Loucy (cell line): ENCODE results near the gene COL8A1.

ENCODE experiments used
- EZH2phosphoT487 ChIP-seq: fragments of 200-600 bp; IDR thresholded peaks from 2 replicates; pipeline ENCODE4 v1.6.1; 2018; ENCODE audit warnings: antibody characterized with exemption, mild to moderate bottlenecking, moderate library complexity, borderline replicate concordance
- TF ChIP-seq, protein P1 (sequence below): fragments of 200-600 bp; sonication (generic); conservative IDR thresholded peaks from 2 replicates; pipeline ENCODE4 v1.5.1; 2014; ENCODE audit warnings: mild to moderate bottlenecking, antibody characterized with exemption, low read length

DNA sequence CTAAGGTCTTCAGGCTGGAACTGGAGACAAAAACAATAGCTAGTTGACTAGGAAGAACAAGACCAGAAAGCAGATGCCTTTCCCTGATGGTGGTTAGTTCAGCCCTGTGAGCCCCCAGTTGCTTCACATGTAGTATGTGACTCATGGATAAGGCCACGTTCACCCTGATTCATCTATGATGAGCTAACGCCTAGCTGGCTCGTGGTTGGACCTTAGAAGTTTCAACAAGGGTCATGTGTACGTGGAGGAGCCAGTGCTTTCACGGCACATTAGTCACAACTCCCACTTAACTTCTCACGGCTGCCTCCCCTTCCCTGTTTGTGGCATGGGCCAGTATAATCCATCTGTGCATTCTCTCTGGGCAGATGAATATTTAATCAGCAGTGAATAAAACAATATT lies 20.6 kb downstream of the COL8A1 start:
- TF ChIP-seq, protein P1, sequence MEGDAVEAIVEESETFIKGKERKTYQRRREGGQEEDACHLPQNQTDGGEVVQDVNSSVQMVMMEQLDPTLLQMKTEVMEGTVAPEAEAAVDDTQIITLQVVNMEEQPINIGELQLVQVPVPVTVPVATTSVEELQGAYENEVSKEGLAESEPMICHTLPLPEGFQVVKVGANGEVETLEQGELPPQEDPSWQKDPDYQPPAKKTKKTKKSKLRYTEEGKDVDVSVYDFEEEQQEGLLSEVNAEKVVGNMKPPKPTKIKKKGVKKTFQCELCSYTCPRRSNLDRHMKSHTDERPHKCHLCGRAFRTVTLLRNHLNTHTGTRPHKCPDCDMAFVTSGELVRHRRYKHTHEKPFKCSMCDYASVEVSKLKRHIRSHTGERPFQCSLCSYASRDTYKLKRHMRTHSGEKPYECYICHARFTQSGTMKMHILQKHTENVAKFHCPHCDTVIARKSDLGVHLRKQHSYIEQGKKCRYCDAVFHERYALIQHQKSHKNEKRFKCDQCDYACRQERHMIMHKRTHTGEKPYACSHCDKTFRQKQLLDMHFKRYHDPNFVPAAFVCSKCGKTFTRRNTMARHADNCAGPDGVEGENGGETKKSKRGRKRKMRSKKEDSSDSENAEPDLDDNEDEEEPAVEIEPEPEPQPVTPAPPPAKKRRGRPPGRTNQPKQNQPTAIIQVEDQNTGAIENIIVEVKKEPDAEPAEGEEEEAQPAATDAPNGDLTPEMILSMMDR: no peak
- no peak for TF ChIP-seq EZH2phosphoT487
